Melanocyte of skin (primary cell): ENCODE measurements around the gene ZP1. TPM values are rescaled to one million over a fixed set of nuclear protein-coding genes. Genes with fewer than 3 reads are reported as not detected.

Source experiments
- total RNA-seq, 2 donors: library from RNA; depleted of rRNA; stranded (reverse); fragments of >200 nt; gene quantifications; 2 replicates each; pipeline ENCODE4 v1.2.3, GENCODE V29; 2012

Gene ZP1, protein sequence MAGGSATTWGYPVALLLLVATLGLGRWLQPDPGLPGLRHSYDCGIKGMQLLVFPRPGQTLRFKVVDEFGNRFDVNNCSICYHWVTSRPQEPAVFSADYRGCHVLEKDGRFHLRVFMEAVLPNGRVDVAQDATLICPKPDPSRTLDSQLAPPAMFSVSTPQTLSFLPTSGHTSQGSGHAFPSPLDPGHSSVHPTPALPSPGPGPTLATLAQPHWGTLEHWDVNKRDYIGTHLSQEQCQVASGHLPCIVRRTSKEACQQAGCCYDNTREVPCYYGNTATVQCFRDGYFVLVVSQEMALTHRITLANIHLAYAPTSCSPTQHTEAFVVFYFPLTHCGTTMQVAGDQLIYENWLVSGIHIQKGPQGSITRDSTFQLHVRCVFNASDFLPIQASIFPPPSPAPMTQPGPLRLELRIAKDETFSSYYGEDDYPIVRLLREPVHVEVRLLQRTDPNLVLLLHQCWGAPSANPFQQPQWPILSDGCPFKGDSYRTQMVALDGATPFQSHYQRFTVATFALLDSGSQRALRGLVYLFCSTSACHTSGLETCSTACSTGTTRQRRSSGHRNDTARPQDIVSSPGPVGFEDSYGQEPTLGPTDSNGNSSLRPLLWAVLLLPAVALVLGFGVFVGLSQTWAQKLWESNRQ
- total RNA-seq = under 1 TPM in 1 of 2 donors, not detected in 1; under 0.01 TPM

DNA sequence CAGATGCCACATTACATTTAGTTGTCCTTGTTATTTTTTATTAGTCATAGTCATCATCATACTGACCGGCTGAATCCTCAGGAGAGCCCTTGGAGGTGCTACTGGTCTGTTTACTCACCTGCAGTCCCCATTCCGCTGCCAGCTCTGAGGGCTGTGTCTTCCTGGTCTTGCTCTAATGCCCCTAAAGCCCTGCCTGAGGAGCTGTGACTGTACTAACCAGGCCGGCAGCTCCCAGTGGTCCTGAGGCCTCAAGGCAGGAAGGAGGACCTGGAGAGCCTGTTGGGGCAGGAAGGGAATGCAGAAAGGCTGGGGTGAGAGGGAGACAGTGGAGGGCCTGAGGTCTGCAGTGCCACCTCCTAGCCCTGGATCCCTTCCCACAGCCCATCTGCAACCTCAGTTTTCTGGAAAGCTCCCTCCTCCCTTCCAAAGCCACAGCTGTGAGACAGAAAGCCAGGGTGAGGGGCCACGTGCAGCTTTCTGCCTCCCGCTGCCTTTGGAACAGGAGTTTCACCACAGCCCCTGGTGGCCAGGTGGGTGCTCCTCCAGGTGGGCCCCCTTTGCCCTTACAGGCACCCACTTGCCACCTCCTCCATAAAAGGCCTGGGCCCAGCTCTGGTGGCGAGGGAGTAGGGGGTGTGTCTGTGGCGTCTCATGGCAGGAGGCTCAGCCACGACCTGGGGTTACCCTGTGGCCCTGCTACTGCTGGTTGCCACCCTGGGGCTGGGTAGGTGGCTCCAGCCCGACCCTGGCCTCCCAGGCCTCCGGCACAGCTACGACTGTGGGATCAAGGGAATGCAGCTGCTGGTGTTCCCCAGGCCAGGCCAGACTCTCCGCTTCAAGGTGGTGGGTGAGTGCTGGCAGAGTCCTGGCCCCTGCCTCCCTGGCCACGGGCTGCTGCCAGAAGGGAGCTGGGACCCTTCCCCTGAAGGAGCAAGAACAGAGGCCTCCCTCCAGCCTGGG lies at the start of gene ZP1:
Gene ZP1, plus strand, starts transcription at position 632 of the 960 bp plus-strand sequence. Its CDS starts 20 bp downstream, at position 652.

DNA sequence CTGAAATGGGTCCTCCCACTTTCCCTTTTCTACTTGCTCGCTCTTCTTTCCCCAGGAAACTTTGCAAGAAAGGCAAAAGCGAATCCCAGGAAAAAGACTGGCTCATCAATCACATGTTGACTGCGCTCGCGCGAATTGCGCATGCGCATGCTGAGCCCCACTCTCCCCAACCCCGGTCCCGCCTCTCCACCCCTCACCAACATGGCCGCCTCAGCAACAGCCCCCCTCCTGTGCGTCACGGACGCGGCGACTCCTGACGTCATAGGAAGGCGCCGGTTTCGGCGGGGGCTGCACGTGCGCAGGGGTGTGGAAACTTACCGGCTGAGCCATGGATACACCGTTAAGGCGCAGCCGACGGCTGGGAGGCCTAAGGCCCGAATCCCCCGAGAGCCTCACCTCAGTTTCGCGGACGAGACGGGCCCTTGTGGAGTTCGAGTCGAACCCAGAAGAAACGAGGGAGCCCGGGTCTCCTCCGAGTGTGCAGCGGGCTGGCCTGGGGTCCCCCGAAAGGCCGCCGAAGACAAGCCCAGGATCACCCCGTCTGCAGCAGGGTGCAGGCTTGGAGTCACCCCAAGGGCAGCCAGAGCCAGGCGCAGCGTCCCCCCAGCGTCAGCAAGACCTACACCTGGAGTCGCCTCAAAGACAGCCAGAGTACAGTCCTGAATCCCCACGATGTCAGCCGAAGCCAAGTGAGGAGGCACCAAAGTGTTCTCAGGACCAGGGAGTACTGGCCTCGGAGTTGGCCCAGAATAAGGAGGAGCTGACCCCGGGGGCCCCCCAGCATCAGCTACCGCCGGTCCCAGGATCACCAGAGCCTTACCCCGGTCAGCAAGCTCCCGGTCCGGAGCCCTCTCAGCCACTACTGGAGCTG lies 25.3 kb upstream of the ZP1 start, which contains the start of gene CCDC86:
Gene CCDC86, plus strand, starts transcription at position 317 of the 871 bp plus-strand sequence. Its CDS starts 12 bp downstream, at position 329.

DNA sequence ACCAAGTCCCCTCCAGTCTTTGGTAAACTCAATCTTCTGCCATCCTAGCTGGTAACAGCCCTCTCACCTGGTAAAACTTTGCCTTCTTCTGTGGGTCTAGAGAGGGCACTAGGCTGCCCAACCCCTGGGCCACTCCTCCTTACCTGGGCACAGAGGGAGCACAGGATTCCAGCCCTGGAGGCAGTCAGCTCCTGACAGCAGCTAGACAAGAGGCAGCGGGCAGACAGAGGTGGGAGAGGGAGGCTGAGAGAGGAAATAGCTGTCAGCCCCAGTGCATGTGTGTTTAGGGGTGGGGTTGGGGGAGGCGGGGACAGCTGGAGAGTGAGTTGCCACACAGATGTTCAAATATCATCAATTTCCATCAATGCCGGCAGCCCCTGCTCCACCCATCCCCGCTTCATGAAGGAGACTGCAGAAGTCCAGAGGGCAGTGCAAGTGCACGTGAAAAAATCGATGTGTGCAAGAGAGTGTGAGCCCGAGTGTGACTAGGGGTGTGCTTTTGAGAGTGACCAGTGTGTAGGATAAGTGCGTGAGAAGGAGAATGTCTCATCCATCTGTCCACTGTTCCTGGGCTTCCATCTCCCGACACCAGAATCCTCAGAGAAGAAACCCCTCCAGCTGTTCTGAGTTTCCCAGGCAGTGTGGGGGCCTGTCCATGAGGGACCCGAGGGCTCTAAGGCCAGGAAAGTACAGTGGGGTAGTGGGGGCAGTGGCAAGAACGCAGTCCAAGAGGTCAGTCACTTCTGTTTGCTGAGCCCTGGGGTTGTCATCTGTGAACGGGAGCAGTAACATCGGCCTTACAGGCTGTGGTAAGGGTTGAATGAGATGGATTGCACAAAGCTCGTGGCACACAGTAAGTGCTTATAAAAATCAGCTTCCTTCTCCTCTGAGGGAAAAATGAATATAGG lies 11.4 kb upstream of the ZP1 start, which contains the start of gene PTGDR2:
Gene PTGDR2, minus strand, starts transcription at position 225 of the 908 bp plus-strand sequence. CDS start 2,228 bp downstream, outside the sequence.

DNA sequence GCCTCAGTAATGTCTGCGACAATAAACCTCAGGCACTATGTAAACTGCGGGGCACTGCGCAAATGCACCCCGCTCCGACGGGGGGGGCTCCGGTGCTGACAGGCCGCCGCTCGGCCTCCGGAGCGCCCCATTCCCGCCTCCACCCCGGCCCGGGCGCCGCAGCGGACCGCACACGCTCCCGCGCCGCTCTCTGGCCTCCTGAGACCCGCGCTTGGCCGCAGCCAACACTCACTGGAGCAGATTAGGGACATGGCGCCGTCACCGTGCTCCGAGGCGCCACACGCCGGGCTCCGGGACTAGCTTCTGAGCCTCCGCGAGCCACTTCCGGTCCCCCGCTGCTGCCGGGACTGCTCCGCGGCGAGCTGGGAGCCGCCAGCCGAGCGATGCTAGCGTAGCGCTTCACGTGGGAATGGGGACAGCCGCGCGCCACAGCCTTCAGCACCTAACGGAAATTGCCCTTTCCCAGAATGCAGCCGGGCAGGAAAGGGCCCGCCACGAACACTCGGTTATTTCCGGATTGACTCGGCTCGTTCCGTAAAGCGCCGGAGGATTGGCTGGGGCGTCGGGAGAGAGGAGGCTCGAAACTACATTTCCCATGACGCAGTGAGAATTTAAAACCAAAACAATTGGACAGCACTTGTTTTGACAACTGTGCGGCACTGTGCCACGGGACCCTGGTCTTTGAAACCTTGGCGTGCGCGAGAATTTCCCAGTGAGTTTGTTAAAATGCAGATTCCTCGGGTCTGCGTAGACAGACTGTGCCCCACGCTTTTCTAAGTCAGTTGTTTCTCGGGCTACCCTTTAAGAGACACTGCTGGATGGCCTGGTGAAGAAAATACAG lies 39.0 kb downstream of the ZP1 start, which contains the start of gene PRPF19:
Gene PRPF19, minus strand, starts transcription at position 454 of the 841 bp plus-strand sequence. Its CDS starts 203 bp downstream, at position 251.

DNA sequence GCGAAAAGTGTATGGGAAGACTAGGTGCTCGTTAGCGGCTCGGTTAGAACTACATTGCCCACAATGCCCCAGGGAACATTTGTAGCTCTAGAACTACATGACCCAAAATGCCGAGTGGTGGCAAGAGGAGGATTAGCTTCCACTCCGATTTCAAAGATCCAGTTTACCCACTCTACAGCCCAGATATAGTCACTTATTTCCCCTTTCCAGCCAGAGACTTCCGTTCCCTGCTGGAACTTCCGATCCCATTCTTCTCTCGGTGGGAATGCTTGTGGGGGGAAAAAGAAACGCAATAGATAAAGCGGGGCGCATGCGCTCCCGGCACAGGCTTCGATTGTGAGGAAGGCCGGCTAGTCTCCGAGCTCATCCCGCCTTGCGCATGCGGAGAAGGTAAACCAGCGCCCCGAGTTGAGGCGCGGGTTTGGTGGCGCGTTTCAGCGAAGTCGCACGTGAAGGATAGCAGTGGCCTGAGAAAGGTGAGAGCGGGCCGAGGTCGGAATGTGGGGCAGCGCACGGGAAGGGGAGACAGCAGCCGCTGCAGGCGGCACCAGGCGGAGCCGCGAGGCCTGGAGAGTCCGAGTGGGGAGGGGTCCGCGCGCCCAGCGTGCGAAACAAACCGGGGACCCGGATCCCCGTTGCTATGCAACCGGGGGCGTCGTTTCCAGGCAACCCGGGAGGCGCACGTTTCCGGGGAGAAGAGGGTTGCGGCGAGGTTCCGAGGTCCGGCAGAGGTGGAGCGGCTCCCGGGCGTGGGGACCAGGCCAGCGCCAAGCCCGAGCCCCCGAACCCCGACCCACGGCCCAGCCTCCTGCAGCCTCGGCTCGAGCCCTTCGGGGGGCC lies 46.7 kb downstream of the ZP1 start, which contains the start of gene TMEM109:
Gene TMEM109, plus strand, starts transcription at position 366 of the 840 bp plus-strand sequence. CDS start 5,536 bp downstream, outside the sequence.

DNA sequence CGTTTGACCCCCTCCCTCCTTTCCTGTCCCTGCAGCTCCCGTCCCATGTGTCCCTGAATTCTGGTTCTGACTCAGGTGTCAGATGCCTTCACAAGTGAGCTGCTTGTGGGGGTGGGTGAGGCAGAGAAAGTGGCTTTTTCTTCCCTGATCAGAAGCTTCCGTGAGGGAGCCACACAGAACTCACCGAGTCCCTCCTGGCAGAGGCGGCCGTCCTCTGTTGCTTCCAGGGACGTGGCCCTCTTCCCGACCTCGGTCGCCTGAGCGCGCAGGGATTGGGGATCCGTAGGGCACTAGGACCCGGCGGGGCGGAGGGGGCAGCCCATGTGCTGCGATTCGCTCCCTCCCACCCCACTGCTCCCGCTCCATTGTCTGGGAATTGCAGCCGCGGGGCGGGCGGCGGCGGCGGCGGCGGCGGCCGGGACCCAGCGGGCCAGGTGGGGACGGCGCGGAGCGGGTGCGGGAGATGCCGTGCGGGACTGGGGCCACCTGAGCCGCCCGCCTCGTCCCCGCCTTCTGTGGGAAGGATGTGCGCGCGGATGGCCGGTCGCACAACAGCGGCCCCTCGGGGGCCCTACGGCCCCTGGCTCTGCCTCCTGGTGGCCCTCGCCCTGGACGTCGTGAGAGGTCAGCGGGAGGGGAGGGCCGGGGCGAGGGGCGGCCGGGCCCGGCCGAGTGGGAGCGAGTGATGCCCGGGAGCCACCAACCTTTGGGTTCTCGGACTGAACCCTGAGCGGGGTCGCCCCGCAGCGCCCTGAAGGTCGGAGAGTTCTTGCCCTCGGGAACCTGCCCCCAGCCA lies 57.0 kb downstream of the ZP1 start, which contains the start of gene TMEM132A:
Gene TMEM132A, plus strand, starts transcription at position 351 of the 796 bp plus-strand sequence. Its CDS starts 174 bp downstream, at position 525.

Other genes with a start within 250 kb of the ZP1 start
- gene MS4A8, start 167.9 kb upstream of the ZP1 start, total RNA-seq = not detected
- not detected for gene MS4A18, start 142.8 kb upstream of the ZP1 start, total RNA-seq
- gene MS4A15, start 110.7 kb upstream of the ZP1 start, total RNA-seq = not detected
- not detected for gene MS4A10, start 82.2 kb upstream of the ZP1 start, total RNA-seq
- gene CCDC86, start 25.4 kb upstream of the ZP1 start, total RNA-seq = 10 to 100 TPM; 14.1 to 36.6 TPM
- under 1 TPM; under 0.01 TPM for gene PTGDR2, start 11.6 kb upstream of the ZP1 start, total RNA-seq
- gene PRPF19, start 39.0 kb downstream of the ZP1 start, total RNA-seq = 10 to 100 TPM; 49.2 to 78.6 TPM
- 10 to 100 TPM; 49.6 to 59.6 TPM for gene TMEM109, start 46.6 kb downstream of the ZP1 start, total RNA-seq
- gene TMEM132A, start 56.9 kb downstream of the ZP1 start, total RNA-seq = 10 to 100 TPM; 11.3 to 31.7 TPM
- 10 to 100 TPM; 18.9 to 30.6 TPM for gene SLC15A3, start 84.6 kb downstream of the ZP1 start, total RNA-seq
- gene CD6, start 104.1 kb downstream of the ZP1 start, total RNA-seq = under 1 TPM; under 0.01 to 0.33 TPM
- not detected for gene CD5, start 234.9 kb downstream of the ZP1 start, total RNA-seq